Neural cell (in vitro differentiated cells): ENCODE measurements around the gene KCNK15.
"Not testable (repeated sequence)": the region's sequence is repeated elsewhere in the genome, so short reads cannot be mapped to it uniquely, and the experiment has no call there.

ENCODE experiments used
- CTCF ChIP-seq: fragments of 450-650 bp; IDR thresholded peaks from 2 replicates; pipeline ENCODE4 v1.5.1; 2014; ENCODE audit warnings: antibody characterized with exemption, mild to moderate bottlenecking, moderate library complexity; ENCODE audit not compliant: poor library complexity, severe bottlenecking
- EZH2 ChIP-seq: fragments of 200-600, 300-800 bp; shearing (Covaris generic), sonication (generic); IDR thresholded peaks from 2 replicates; pipeline ENCODE4 v1.6.1; 2014; ENCODE audit warnings: antibody characterized with exemption, low read length, borderline replicate concordance, mild to moderate bottlenecking; ENCODE audit not compliant: insufficient read depth, poor library complexity, severe bottlenecking
- MXI1 ChIP-seq: fragments of 450-650 bp; conservative IDR thresholded peaks from 2 replicates; pipeline ENCODE4 v1.6.1; 2014; ENCODE audit warnings: antibody characterized with exemption, mild to moderate bottlenecking; ENCODE audit not compliant: poor library complexity, severe bottlenecking
- TAF1 ChIP-seq: IDR thresholded peaks from 2 replicates; pipeline ENCODE4 v1.6.1; 2012; ENCODE audit warnings: low read depth

GRCh38 chr20:44763798-44764197 is 18.1 kb downstream of the KCNK15 start:
- TF ChIP-seq CTCF, EZH2, MXI1, TAF1: not testable (repeated sequence)
